ENCODE measurements around the gene PDCL2. TPM values are rescaled to one million over a fixed set of nuclear protein-coding genes. Genes with fewer than 3 reads are reported as not detected.

PDCL2 gene
- total and polyA plus RNA-seq, 5 donors = not detected

GRCh38 chr4:55507612-55508011 lies 84.4 kb downstream of the PDCL2 start:
- Histone ChIP-seq H3K9me3 (ENCODE audit: control insufficient read depth, low read length) (no peaks in the 10 kb centered on the region), H3K4me1 (ENCODE audit: control insufficient read depth, insufficient read depth, low read length) (no peaks in the 10 kb centered on the region), H3K27me3 (ENCODE audit: control insufficient read depth, insufficient read depth) (no peaks in the 10 kb centered on the region), H3K4me3 (ENCODE audit: low read length) (no peak overlapping the region), H3K27ac (ENCODE audit: low read length) (no peak overlapping the region)
- intact Hi-C loops (cut with DNase I) = no loop called here
- ATAC-seq = no peak
- no peak for DNase-seq
- WGBS = 88% methylated on average over 1 of the region's 1 CpG

Other genes with a start within 250 kb of the PDCL2 start
- gene SRD5A3, start 246.0 kb downstream of the PDCL2 start, total RNA-seq = 10 to 100 TPM in 2 of 4 donors, 1 to 10 TPM in 2; 9.5 to 14.9 (median 11.0) TPM
- gene SRD5A3, start 246.0 kb downstream of the PDCL2 start, polyA plus RNA-seq = 9.7 TPM
- 10 to 100 TPM; 45.3 to 89.9 (median 53.1) TPM for gene TMEM165, start 196.3 kb downstream of the PDCL2 start, total RNA-seq
- gene TMEM165, start 196.3 kb downstream of the PDCL2 start, polyA plus RNA-seq = 47.1 TPM
- gene CLOCK, start 45.3 kb downstream of the PDCL2 start, total RNA-seq = 10 to 100 TPM; 29.6 to 44.8 (median 35.7) TPM
- 12.2 TPM for gene CLOCK, start 45.3 kb downstream of the PDCL2 start, polyA plus RNA-seq
- not detected for gene NMU, start 44.1 kb upstream of the PDCL2 start, total RNA-seq
- not detected for gene NMU, start 44.1 kb upstream of the PDCL2 start, polyA plus RNA-seq
- gene EXOC1L, start 227.5 kb upstream of the PDCL2 start, total RNA-seq = not detected
- 0.11 TPM for gene EXOC1L, start 227.5 kb upstream of the PDCL2 start, polyA plus RNA-seq

Data from right cardiac atrium (tissue), 5 donors.